Neural progenitor cell (in vitro differentiated cells): ENCODE results near the gene MCRIP1.

Experiments used
- CTCF ChIP-seq: fragments of 200-600 bp; sonication (generic); IDR thresholded peaks from 2 replicates; pipeline ENCODE4 v1.5.1; 2017; ENCODE audit warnings: antibody characterized with exemption, mild to moderate bottlenecking
- EZH2phosphoT487 ChIP-seq: fragments of 200-600 bp; sonication (generic); IDR thresholded peaks from 2 replicates; pipeline ENCODE4 v1.6.1; 2017; ENCODE audit warnings: antibody characterized with exemption

GRCh38 chr17:81838753-81839255 lies 5.7 kb upstream of the MCRIP1 start:
- TF ChIP-seq CTCF (no peak), EZH2phosphoT487 (no peak)
